Keratinocyte (primary cell): ENCODE data around the gene ACSS1.

ENCODE experiments used
- EZH2 ChIP-seq: IDR thresholded peaks from one replicate; pipeline ENCODE4 v1.6.1; 2012; ENCODE audit warnings: inconsistent platforms, mild to moderate bottlenecking, low read length, moderate library complexity
- TF ChIP-seq, protein P1 (sequence below), 3 experiments: IDR thresholded peaks in 1 of 3; conservative IDR thresholded peaks in 1 of 3; optimal IDR thresholded peaks in 1 of 3; 2 replicates in 2 of 3; 3 replicates in 1 of 3; pipeline versions ENCODE3 to v1.5.1; 2011; ENCODE audit warnings: low read length in 3 of 3, mild to moderate bottlenecking in 3 of 3, moderate library complexity in 2 of 3, control low read depth in 1 of 3, inconsistent platforms in 1 of 3; ENCODE audit not compliant: insufficient read depth in 2 of 3; ENCODE audit errors: extremely low read depth in 1 of 3

DNA sequence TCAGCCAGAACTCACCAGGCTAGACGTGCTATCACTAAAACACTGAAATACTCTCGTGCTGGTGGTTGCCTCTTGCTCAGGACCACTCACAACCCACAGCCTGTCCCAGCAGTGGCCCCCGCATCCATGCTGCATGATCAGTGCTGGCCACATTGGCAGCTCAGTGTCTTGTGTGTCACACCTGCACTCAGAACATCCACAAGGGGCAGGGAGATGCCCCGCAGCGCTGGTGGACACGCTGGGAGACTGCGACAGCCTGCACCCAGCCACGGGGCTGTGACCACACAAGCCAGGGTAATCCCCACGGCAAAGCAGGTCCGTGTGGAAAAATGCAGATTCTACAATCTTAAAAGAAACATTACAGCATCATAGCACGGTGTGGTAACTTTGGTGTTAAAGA lies 41.5 kb downstream of the ACSS1 start:
- TF ChIP-seq, protein P1, sequence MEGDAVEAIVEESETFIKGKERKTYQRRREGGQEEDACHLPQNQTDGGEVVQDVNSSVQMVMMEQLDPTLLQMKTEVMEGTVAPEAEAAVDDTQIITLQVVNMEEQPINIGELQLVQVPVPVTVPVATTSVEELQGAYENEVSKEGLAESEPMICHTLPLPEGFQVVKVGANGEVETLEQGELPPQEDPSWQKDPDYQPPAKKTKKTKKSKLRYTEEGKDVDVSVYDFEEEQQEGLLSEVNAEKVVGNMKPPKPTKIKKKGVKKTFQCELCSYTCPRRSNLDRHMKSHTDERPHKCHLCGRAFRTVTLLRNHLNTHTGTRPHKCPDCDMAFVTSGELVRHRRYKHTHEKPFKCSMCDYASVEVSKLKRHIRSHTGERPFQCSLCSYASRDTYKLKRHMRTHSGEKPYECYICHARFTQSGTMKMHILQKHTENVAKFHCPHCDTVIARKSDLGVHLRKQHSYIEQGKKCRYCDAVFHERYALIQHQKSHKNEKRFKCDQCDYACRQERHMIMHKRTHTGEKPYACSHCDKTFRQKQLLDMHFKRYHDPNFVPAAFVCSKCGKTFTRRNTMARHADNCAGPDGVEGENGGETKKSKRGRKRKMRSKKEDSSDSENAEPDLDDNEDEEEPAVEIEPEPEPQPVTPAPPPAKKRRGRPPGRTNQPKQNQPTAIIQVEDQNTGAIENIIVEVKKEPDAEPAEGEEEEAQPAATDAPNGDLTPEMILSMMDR (optimal IDR thresholded peaks at IDR 0.05 in 1 of 3, IDR thresholded peaks at IDR 0.05 in 1 of 3, conservative IDR thresholded peaks at IDR 0.05 in 1 of 3; ENCODE audit: extremely low read depth in 1 of 3, insufficient read depth in 2 of 3, low read length in 3 of 3), result no peak
- no peak for TF ChIP-seq EZH2
